HFFc6 (cell line): ENCODE results near the gene GTSE1. TPM values are rescaled to one million over a fixed set of nuclear protein-coding genes. Genes with fewer than 3 reads are reported as not detected.

ENCODE experiments used
- DNase-seq: peaks from one replicate; pipeline ENCODE4 v3.0.0-alpha.2; 2018
- H3K27ac Mint-ChIP-seq: 2 replicates; pipeline ENCODE4 v1.8.0; 2020; ENCODE audit warnings: mild to moderate bottlenecking, mixed read lengths
- H3K27me3 Mint-ChIP-seq: 2 replicates; pipeline ENCODE4 v1.8.0; 2021; ENCODE audit warnings: mild to moderate bottlenecking, moderate library complexity, mixed read lengths; ENCODE audit not compliant: insufficient read depth
- H3K36me3 Mint-ChIP-seq: 2 replicates; pipeline ENCODE4 v1.8.0; 2021; ENCODE audit warnings: low read depth, mixed read lengths
- H3K4me1 Mint-ChIP-seq: 2 replicates; pipeline ENCODE4 v1.8.0; 2020; ENCODE audit warnings: low read depth, mixed read lengths
- H3K4me3 Mint-ChIP-seq: 2 replicates; pipeline ENCODE4 v1.8.0; 2020; ENCODE audit warnings: mild to moderate bottlenecking, moderate library complexity, mixed read lengths
- H3K9me3 Mint-ChIP-seq: 2 replicates; pipeline ENCODE4 v1.8.0; 2020; ENCODE audit warnings: mild to moderate bottlenecking, mixed read lengths
- total RNA-seq, 6 experiments: library from RNA; stranded (reverse); fragmentation: NEBNext Ultra II Directional; extraction: Animal tissue kit (Norgen Biotek cat#: 25700); gene quantifications; 2 replicates in 1 of 6; 3 replicates in 5 of 6; pipeline ENCODE4 v1.2.3, GENCODE V29; 2021
- TF ChIP-seq, protein P1 (sequence below): fragments of 200-600 bp; sonication (generic); IDR thresholded peaks from 2 replicates; pipeline ENCODE4 v1.5.0; 2021; ENCODE audit warnings: antibody characterized with exemption, mild to moderate bottlenecking

GTSE1 gene
- total RNA-seq, 6 experiments from 2014 or later = 12.4 to 30.5 (median 27.9) TPM

DNA sequence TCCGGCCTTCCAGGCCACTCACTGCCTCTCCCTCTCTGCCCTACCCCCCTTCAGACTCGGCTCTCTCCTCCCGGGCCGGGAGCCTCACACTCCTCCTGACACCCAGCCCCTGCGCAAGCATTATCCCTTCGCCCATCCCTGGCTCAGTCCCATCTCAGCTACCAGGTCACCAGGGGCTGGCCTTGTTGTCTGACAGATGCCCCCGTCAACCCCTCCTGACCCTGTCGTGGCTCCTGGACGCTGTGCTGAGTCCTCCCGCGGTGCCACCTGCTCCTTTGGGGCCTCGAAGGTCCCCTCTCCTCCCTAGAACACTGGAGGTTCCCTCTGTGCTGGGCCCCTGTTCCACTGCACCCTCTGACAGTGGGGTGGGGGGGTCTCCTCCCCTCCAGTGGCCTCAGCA lies 71.8 kb downstream of the GTSE1 start:
- Mint-ChIP-seq H3K4me3 (no peak overlapping the region), H3K4me1 (no peaks in the 10 kb centered on the region), H3K27ac (no peak overlapping the region), H3K27me3 (no peaks in the 10 kb centered on the region), H3K36me3 (no peaks in the 10 kb centered on the region), H3K9me3 (no peaks in the 10 kb centered on the region)
- TF ChIP-seq, protein P1, sequence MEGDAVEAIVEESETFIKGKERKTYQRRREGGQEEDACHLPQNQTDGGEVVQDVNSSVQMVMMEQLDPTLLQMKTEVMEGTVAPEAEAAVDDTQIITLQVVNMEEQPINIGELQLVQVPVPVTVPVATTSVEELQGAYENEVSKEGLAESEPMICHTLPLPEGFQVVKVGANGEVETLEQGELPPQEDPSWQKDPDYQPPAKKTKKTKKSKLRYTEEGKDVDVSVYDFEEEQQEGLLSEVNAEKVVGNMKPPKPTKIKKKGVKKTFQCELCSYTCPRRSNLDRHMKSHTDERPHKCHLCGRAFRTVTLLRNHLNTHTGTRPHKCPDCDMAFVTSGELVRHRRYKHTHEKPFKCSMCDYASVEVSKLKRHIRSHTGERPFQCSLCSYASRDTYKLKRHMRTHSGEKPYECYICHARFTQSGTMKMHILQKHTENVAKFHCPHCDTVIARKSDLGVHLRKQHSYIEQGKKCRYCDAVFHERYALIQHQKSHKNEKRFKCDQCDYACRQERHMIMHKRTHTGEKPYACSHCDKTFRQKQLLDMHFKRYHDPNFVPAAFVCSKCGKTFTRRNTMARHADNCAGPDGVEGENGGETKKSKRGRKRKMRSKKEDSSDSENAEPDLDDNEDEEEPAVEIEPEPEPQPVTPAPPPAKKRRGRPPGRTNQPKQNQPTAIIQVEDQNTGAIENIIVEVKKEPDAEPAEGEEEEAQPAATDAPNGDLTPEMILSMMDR = no peak
- DNase-seq = no peak

DNA sequence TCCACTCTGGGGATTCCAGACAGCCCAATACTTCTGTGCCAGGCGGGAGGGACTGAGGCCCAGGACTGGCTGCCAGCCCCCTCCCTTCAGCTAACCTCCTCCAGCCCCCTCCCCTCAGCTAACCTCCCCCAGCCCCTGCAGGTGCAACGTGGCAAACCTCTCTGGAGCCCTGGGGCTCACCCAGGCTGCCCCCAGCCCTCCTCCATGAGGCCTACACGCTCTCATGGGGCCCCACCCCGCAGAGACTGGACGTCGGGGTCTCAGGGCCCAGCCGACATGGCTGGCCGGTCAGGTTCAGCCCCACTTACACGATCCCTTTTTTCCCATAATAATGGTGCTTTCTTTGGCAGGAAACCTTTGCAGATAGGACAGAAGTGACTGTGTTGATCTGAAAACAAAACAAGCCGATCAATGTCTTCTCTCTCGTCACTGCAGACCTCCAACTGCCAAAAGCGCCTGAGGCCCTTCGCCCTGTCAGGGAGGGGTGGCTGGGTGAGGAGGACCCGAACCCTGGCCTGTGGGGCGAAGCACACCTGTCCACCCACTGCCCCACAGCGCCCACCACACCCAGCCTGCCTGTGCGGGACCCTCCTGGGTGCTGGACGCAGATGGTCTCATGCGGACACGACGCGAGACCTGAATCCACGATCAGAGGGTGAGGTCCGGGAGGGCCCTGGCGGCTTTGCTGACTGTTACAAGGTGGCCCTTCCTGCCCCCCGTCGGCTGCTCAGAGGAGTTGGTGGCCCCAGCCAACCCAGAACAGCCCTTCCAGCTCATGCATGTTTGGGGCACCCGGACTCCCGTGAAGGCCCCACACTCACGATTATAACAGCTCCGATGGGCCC lies 72.4 kb downstream of the GTSE1 start:
- TF ChIP-seq, protein P1 = no peak
- no peaks in the 10 kb centered on the region for H3K36me3 Mint-ChIP-seq
- H3K27ac Mint-ChIP-seq = no peak overlapping the region
- H3K4me3 Mint-ChIP-seq = no peak overlapping the region
- DNase-seq = no peak
- no peaks in the 10 kb centered on the region for H3K27me3 Mint-ChIP-seq
- H3K4me1 Mint-ChIP-seq = no peaks in the 10 kb centered on the region
- H3K9me3 Mint-ChIP-seq = no peaks in the 10 kb centered on the region

DNA sequence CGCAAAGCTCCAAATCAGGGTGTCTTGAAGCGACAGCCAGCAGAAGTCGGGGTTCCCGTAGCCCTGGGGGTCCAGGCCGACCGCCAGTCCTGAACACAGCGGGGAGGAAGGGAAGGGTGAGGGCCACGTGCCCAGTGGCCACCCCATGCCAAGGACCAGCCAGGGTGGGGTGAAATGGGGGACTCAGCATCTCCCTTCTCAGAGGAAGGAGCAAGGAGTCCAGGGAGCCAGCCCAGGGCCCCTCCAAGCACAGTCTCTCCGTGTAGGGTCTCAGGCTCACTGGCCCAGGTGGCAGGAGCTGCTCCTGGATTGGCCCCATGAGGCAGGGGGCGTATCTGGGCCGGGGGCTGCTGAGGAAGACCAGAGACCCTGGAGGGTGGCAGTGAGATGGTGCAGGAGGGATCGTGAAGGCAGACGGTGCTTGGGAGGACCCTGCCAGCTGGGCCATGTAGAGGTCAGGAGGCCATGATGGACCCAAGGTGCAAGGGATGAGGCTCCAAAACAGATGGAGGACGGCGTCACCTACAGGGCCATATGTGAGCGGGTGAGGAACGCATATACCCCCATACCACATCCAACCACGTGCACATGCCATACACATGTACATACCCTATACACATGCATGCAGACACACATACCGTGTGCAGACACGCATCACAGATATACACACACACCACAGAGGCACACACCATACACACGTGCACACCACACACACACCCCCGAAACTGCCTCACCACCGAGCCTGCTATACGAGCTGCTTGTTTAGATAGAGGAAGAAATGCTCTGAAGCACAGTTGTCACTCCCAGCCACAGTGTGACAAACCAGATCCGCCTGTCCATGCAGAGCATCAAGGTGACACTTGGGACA lies 73.3 kb downstream of the GTSE1 start:
- H3K27ac Mint-ChIP-seq = no peak overlapping the region
- H3K9me3 Mint-ChIP-seq = no peaks in the 10 kb centered on the region
- H3K36me3 Mint-ChIP-seq = no peaks in the 10 kb centered on the region
- no peak for DNase-seq
- H3K27me3 Mint-ChIP-seq = no peaks in the 10 kb centered on the region
- TF ChIP-seq, protein P1 = no peak
- no peak overlapping the region for H3K4me3 Mint-ChIP-seq
- no peaks in the 10 kb centered on the region for H3K4me1 Mint-ChIP-seq

DNA sequence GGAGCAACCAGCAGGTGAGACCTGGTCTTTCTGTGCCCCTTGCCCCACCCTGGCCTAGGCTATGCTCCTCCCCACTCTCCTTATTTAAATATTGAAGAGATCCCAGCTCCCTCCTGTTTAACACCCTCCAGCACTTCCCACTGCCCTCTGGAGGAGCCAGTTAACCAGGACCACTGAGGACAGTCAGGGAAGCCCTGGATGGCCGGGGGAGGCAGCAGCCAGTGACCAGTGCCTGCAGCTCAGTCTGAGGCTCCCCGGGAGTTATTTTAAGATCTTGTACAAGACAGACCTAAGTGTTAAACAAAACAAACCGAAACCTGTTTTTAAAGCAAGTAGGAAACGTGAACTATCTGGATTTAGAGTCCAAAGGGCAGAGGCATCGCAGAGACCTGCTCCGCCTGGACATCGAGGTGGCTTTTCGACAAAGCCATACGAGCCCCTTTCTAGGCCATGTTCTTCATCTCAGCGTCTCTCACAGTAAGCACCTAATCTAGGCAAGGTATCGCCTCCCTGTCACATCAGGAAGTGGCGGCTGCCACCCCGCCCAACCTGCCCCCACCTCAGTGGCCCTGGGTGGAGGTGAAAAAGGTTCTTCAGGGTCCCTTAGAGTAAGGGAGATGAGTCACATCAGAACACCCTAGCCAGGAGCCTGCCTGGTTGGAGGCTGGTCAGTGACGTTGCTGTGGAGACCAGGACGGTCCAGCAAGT lies 74.1 kb downstream of the GTSE1 start:
- Mint-ChIP-seq H3K36me3 (peaks cover 2% of the 10 kb centered on the region), H3K27ac (no peak overlapping the region), H3K9me3 (peaks cover 7% of the 10 kb centered on the region), H3K4me1 (no peaks in the 10 kb centered on the region), H3K27me3 (no peaks in the 10 kb centered on the region), H3K4me3 (no peak overlapping the region)
- TF ChIP-seq, protein P1 = no peak
- no peak for DNase-seq

DNA sequence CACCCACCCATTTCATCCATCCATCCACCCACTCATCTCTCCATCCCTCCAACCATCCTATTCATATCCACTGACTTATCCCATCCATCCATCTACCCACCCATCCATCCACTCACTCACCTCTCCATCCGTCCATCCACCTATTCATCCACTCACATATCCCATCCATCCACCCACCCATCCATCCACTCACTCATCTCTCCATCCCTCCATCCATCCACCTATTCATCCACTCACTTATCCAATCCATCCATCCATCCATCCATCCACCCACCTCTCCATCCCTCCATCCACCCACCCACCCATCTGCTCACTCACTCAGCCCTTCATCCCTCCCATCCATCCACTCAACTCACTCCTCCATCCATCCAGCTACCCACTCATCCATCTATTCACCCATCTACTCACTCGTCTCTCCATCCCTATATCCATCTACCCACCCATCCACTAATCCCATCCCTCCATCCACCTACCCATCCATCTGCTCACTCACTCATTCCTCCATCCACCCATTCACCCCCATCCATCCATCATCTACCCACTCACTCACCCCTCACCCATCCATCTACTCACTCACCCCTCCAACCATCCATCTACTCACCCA lies 75.1 kb downstream of the GTSE1 start:
- Mint-ChIP-seq H3K4me1 (no peaks in the 10 kb centered on the region), H3K27ac (no peak overlapping the region)
- TF ChIP-seq, protein P1 = no peak

More for the DNA sequence above, 75.1 kb downstream of the GTSE1 start:
- peaks cover 11% of the 10 kb centered on the region for H3K36me3 Mint-ChIP-seq
- peaks cover 12% of the 10 kb centered on the region for H3K9me3 Mint-ChIP-seq
- H3K27me3 Mint-ChIP-seq = no peaks in the 10 kb centered on the region
- DNase-seq = no peak
- H3K4me3 Mint-ChIP-seq = no peak overlapping the region
